Neural progenitor cell (in vitro differentiated cells): ENCODE results near the gene ADORA1. TPM values are rescaled to one million over a fixed set of nuclear protein-coding genes. Genes with fewer than 3 reads are reported as not detected.

Experiments
- DNase-seq: peaks from one replicate; pipeline ENCODE4 v3.0.0-alpha.2; 2016; ENCODE audit warnings: low spot score
- H2AFZ ChIP-seq: fragments of 200-600 bp; sonication (generic); replicated peaks from 2 replicates; pipeline ENCODE4 v1.6.1; 2016; ENCODE audit warnings: antibody characterized with exemption
- H3F3A ChIP-seq: fragments of 200-600 bp; sonication (generic); 2 replicates; pipeline ENCODE4 v1.6.1; 2016; ENCODE audit warnings: antibody characterized with exemption, low read depth
- H3K27ac ChIP-seq: fragments of 200-600 bp; sonication (generic); 2 replicates; pipeline ENCODE4 v1.5.1; 2016; ENCODE audit warnings: mild to moderate bottlenecking
- H3K27me3 ChIP-seq: fragments of 200-600 bp; sonication (generic); 2 replicates; pipeline ENCODE4 v1.6.1; 2016; ENCODE audit warnings: mild to moderate bottlenecking, moderate library complexity
- H3K36me3 ChIP-seq: fragments of 200-600 bp; sonication (generic); 2 replicates; pipeline ENCODE4 v1.5.1; 2016
- H3K4me1 ChIP-seq: fragments of 200-600 bp; sonication (generic); 2 replicates; pipeline ENCODE4 v1.6.1; 2016; ENCODE audit warnings: mixed run types
- H3K4me2 ChIP-seq: fragments of 200-600 bp; sonication (generic); 2 replicates; pipeline ENCODE4 v1.6.1; 2016
- H3K4me3 ChIP-seq: fragments of 200-600 bp; sonication (generic); 2 replicates; pipeline ENCODE4 v1.5.1; 2016
- H3K79me2 ChIP-seq: fragments of 200-600 bp; sonication (generic); 2 replicates; pipeline ENCODE4 v1.6.1; 2016; ENCODE audit warnings: low read depth
- H3K9ac ChIP-seq: fragments of 200-600 bp; sonication (generic); 2 replicates; pipeline ENCODE4 v1.6.1; 2016
- H3K9me3 ChIP-seq: fragments of 200-600 bp; sonication (generic); 2 replicates; pipeline ENCODE4 v1.5.1; 2016; ENCODE audit warnings: low read depth
- H4K20me1 ChIP-seq: fragments of 200-600 bp; sonication (generic); 2 replicates; pipeline ENCODE4 v1.6.1; 2016; ENCODE audit warnings: low read depth
- H3K27ac Mint-ChIP-seq: 3 replicates; pipeline ENCODE4 v1.8.0; 2021; ENCODE audit warnings: mixed read lengths
- H3K27me3 Mint-ChIP-seq: 2 replicates; pipeline ENCODE4 v1.8.0; 2022; ENCODE audit warnings: low read depth, mild to moderate bottlenecking, inconsistent platforms, moderate library complexity, mixed read lengths; ENCODE audit not compliant: insufficient read depth
- H3K36me3 Mint-ChIP-seq: 3 replicates; pipeline ENCODE4 v1.8.0; 2021; ENCODE audit warnings: mixed read lengths
- H3K4me1 Mint-ChIP-seq: 3 replicates; pipeline ENCODE4 v1.8.0; 2021; ENCODE audit warnings: mixed read lengths
- H3K4me3 Mint-ChIP-seq: 3 replicates; pipeline ENCODE4 v1.8.0; 2021; ENCODE audit warnings: mild to moderate bottlenecking, moderate library complexity, mixed read lengths
- H3K9me3 Mint-ChIP-seq: 3 replicates; pipeline ENCODE4 v1.8.0; 2020; ENCODE audit warnings: mixed read lengths
- EZH2 ChIP-seq: fragments of 200-600 bp; sonication (generic); IDR thresholded peaks from 2 replicates; pipeline ENCODE4 v1.6.1; 2017; ENCODE audit warnings: antibody characterized with exemption, mild to moderate bottlenecking, moderate library complexity
- EZH2phosphoT487 ChIP-seq: fragments of 200-600 bp; sonication (generic); IDR thresholded peaks from 2 replicates; pipeline ENCODE4 v1.6.1; 2017; ENCODE audit warnings: antibody characterized with exemption
- total RNA-seq: library from RNA; depleted of rRNA; stranded (reverse); fragments of >200 nt; gene quantifications from 2 replicates; pipeline ENCODE4 v1.2.3, GENCODE V29; 2015; ENCODE audit warnings: low replicate concordance
- TF ChIP-seq, protein P1 (sequence below): fragments of 200-600 bp; sonication (generic); IDR thresholded peaks from 2 replicates; pipeline ENCODE4 v1.5.1; 2017; ENCODE audit warnings: antibody characterized with exemption, mild to moderate bottlenecking

ADORA1 gene
- total RNA-seq, 1 donor from 2014 or later, result 1.1 TPM

DNA sequence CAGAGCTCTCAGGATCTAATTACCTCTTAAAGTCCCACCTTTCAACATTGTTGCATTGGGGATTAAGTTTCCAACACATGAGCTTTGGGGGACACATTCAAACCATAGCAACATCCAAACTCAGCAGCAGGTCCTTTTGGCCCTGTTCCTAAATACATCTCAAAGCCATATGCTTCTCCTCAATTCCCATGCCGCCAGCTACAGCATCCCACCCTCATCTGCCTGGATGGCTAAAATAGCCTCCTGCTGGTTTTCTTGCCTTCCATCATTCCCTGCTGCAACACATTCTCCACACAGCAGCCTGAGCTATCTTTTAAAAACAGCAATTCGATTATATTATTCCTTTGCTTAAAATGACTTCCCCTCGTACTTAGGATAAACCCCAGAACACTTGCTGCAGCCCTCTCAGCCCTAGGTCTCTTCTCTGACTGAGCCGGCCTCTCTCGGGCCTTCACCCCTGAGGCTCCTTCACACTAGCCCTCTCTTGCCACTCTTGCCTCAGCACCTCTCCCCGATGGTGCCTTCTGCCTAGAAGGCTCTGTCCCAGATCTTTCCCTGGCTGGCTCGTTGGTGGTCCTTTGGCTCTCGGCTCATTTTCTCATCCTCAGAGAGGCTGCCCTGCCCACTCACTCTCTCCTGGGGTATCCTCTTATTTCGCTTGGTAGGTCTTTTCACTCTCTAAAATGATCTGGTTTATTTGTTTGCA, 31.6 kb downstream of the ADORA1 start:
- Mint-ChIP-seq H3K27me3 (peaks cover 7% of the 10 kb centered on the region), H3K4me3 (no peak overlapping the region), H3K36me3 (peaks cover 19% of the 10 kb centered on the region), H3K9me3 (peaks cover 10% of the 10 kb centered on the region), H3K4me1 (peaks cover 13% of the 10 kb centered on the region), H3K27ac (no peak overlapping the region)
- TF ChIP-seq EZH2phosphoT487 (no peak), EZH2 (no peak)
- TF ChIP-seq, protein P1, sequence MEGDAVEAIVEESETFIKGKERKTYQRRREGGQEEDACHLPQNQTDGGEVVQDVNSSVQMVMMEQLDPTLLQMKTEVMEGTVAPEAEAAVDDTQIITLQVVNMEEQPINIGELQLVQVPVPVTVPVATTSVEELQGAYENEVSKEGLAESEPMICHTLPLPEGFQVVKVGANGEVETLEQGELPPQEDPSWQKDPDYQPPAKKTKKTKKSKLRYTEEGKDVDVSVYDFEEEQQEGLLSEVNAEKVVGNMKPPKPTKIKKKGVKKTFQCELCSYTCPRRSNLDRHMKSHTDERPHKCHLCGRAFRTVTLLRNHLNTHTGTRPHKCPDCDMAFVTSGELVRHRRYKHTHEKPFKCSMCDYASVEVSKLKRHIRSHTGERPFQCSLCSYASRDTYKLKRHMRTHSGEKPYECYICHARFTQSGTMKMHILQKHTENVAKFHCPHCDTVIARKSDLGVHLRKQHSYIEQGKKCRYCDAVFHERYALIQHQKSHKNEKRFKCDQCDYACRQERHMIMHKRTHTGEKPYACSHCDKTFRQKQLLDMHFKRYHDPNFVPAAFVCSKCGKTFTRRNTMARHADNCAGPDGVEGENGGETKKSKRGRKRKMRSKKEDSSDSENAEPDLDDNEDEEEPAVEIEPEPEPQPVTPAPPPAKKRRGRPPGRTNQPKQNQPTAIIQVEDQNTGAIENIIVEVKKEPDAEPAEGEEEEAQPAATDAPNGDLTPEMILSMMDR, result no peak
- DNase-seq, result no peak
- Histone ChIP-seq H3K4me2 (no peak overlapping the region), H2AFZ (no peak overlapping the region), H3K79me2 (no peaks in the 10 kb centered on the region), H3K9ac (no peak overlapping the region), H3K27me3 (no peaks in the 10 kb centered on the region), H3F3A (no peaks in the 10 kb centered on the region), H3K27ac (no peak overlapping the region), H3K4me3 (no peak overlapping the region), H4K20me1 (no peaks in the 10 kb centered on the region), H3K4me1 (peaks cover 15% of the 10 kb centered on the region), H3K9me3 (no peaks in the 10 kb centered on the region), H3K36me3 (no peaks in the 10 kb centered on the region)

GRCh38 chr1:203159844-203160243, 32.3 kb downstream of the ADORA1 start:
- no peak overlapping the region for H3K27ac Mint-ChIP-seq
- peaks cover 10% of the 10 kb centered on the region for H3K9me3 Mint-ChIP-seq
- H4K20me1 ChIP-seq, result no peaks in the 10 kb centered on the region
- H3K9ac ChIP-seq, result no peak overlapping the region
- H3K36me3 Mint-ChIP-seq, result peaks cover 19% of the 10 kb centered on the region
- peaks cover 11% of the 10 kb centered on the region for H3K4me1 ChIP-seq
- H3K27me3 Mint-ChIP-seq, result peaks cover 10% of the 10 kb centered on the region
- no peaks in the 10 kb centered on the region for H3K79me2 ChIP-seq
- peaks cover 11% of the 10 kb centered on the region for H3K4me1 Mint-ChIP-seq
- H3K36me3 ChIP-seq, result no peaks in the 10 kb centered on the region
- H3K9me3 ChIP-seq, result no peaks in the 10 kb centered on the region
- no peak overlapping the region for H2AFZ ChIP-seq
- H3K4me3 ChIP-seq, result no peak overlapping the region
- H3K27me3 ChIP-seq, result no peaks in the 10 kb centered on the region
- H3K27ac ChIP-seq, result no peak overlapping the region
- H3F3A ChIP-seq, result no peaks in the 10 kb centered on the region
- TF ChIP-seq, protein P1, result no peak
- TF ChIP-seq EZH2 (no peak), EZH2phosphoT487 (no peak)
- H3K4me2 ChIP-seq, result no peak overlapping the region
- no peak overlapping the region for H3K4me3 Mint-ChIP-seq
- DNase-seq, result no peak

DNA sequence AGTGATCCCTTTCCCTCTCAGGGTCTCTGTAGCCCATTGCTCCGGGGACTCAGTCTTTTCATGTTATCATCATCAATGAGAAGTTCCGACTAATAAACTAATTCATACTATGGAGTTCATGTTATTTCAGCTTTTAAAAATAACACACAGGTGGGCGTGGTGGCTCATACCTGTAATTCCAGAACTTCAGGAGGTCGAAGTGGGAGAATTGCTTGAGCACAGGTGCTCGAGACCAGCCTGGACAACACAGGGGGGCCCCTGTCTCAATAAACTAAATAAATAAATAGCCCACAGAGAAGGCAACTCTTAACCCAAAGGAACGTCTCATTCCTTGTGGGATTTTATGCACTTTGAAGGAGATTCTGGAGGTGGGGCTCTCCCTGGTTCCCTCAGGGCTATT, 33.6 kb downstream of the ADORA1 start:
- no peaks in the 10 kb centered on the region for H3K79me2 ChIP-seq
- peaks cover 3% of the 10 kb centered on the region for H3K4me1 ChIP-seq
- H3K9ac ChIP-seq, result no peak overlapping the region
- no peaks in the 10 kb centered on the region for H3F3A ChIP-seq
- no peak for DNase-seq
- H3K27ac Mint-ChIP-seq, result no peak overlapping the region
- H3K9me3 ChIP-seq, result no peaks in the 10 kb centered on the region
- H3K4me1 Mint-ChIP-seq, result peaks cover 13% of the 10 kb centered on the region
- TF ChIP-seq EZH2phosphoT487 (no peak), EZH2 (no peak)
- TF ChIP-seq, protein P1, result no peak
- H2AFZ ChIP-seq, result no peak overlapping the region
- peaks cover 14% of the 10 kb centered on the region for H3K9me3 Mint-ChIP-seq
- no peak overlapping the region for H3K4me3 Mint-ChIP-seq
- H4K20me1 ChIP-seq, result no peaks in the 10 kb centered on the region
- no peak overlapping the region for H3K4me2 ChIP-seq
- no peak overlapping the region for H3K4me3 ChIP-seq
- H3K27ac ChIP-seq, result no peak overlapping the region
- peaks cover 13% of the 10 kb centered on the region for H3K27me3 Mint-ChIP-seq
- H3K36me3 ChIP-seq, result no peaks in the 10 kb centered on the region
- H3K27me3 ChIP-seq, result no peaks in the 10 kb centered on the region
- H3K36me3 Mint-ChIP-seq, result peaks cover 27% of the 10 kb centered on the region
